Nephron (organoid): Measurements from ENCODE around the gene ZNF232.

Experiments used
- H3K27ac Mint-ChIP-seq, 3 experiments: 2 replicates each; pipeline ENCODE4 v1.8.0; 2020; ENCODE audit warnings: mixed read lengths in 3 of 3, mild to moderate bottlenecking in 2 of 3, moderate library complexity in 1 of 3
- H3K27me3 Mint-ChIP-seq: 2 replicates; pipeline ENCODE4 v1.8.0; 2021; ENCODE audit warnings: low read depth, mild to moderate bottlenecking, moderate library complexity, mixed read lengths
- H3K36me3 Mint-ChIP-seq: 2 replicates; pipeline ENCODE4 v1.8.0; 2020; ENCODE audit warnings: low read depth, mixed read lengths
- H3K4me1 Mint-ChIP-seq: 2 replicates; pipeline ENCODE4 v1.8.0; 2020; ENCODE audit warnings: mixed read lengths
- H3K4me3 Mint-ChIP-seq, 3 experiments: 2 replicates each; pipeline ENCODE4 v1.8.0; 2020; ENCODE audit warnings: mild to moderate bottlenecking in 3 of 3, mixed read lengths in 3 of 3, moderate library complexity in 2 of 3
- H3K9me3 Mint-ChIP-seq: 2 replicates; pipeline ENCODE4 v1.8.0; 2020; ENCODE audit warnings: mixed read lengths
- TF ChIP-seq, protein P1 (sequence below), 3 experiments: fragments of 200-600 bp; sonication (generic); IDR thresholded peaks; one replicate each; pipeline ENCODE4 v1.5.0; 2021; ENCODE audit warnings: antibody characterized with exemption in 3 of 3; ENCODE audit not compliant: unreplicated experiment in 3 of 3

The ZNF232 gene

DNA sequence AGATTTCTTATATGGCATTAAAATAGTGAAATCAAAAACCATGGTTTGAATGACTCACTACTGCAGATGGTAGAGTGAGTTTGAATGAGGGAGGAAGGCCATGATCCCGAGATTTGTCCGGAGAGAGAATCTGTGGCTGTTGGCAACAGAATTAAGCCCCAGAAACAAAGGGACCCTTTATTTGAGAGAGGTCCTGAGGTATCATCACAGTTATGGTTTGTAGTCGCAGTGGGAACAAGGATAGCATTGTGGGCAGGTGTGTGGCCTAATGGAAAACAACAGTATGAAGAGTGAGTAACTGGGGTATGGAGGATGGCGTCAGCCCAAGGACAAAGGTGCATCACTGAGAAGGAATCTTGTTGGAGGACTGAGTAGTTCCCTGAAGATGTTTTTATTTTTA, 42.0 kb downstream of the ZNF232 start:
- Mint-ChIP-seq H3K36me3 (no peaks in the 10 kb centered on the region), H3K27me3 (peaks cover 7% of the 10 kb centered on the region), H3K9me3 (no peaks in the 10 kb centered on the region), H3K27ac (no peak overlapping the region), H3K4me1 (no peaks in the 10 kb centered on the region), H3K4me3 (no peak overlapping the region)
- TF ChIP-seq, protein P1, sequence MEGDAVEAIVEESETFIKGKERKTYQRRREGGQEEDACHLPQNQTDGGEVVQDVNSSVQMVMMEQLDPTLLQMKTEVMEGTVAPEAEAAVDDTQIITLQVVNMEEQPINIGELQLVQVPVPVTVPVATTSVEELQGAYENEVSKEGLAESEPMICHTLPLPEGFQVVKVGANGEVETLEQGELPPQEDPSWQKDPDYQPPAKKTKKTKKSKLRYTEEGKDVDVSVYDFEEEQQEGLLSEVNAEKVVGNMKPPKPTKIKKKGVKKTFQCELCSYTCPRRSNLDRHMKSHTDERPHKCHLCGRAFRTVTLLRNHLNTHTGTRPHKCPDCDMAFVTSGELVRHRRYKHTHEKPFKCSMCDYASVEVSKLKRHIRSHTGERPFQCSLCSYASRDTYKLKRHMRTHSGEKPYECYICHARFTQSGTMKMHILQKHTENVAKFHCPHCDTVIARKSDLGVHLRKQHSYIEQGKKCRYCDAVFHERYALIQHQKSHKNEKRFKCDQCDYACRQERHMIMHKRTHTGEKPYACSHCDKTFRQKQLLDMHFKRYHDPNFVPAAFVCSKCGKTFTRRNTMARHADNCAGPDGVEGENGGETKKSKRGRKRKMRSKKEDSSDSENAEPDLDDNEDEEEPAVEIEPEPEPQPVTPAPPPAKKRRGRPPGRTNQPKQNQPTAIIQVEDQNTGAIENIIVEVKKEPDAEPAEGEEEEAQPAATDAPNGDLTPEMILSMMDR (IDR thresholded peaks at IDR 0.05; ENCODE audit: unreplicated experiment in 3 of 3): no peak

DNA sequence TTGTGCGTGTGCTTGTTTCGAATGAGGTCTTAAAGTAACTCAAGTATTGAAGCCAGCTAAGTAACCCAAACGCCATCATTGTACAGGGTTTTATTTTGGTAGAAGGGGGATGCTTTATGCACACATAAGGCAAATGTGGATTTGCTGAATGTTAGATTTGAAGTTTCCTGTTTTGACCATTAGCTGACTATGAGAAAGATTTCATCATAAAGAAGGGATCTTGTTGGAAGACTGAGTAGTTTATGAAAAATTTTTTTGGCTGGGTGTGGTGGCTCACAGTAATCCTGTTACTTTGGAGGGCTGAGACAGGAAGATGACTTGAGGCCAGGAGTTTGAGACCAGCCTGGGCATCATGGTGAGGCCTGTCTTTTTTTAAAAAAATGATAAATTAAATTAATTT, 43.4 kb downstream of the ZNF232 start:
- Mint-ChIP-seq H3K27ac (no peak overlapping the region), H3K36me3 (no peaks in the 10 kb centered on the region), H3K27me3 (peaks cover 4% of the 10 kb centered on the region), H3K4me3 (no peak overlapping the region), H3K4me1 (no peaks in the 10 kb centered on the region), H3K9me3 (no peaks in the 10 kb centered on the region)
- TF ChIP-seq, protein P1 (IDR thresholded peaks at IDR 0.05; ENCODE audit: unreplicated experiment in 3 of 3): no peak

DNA sequence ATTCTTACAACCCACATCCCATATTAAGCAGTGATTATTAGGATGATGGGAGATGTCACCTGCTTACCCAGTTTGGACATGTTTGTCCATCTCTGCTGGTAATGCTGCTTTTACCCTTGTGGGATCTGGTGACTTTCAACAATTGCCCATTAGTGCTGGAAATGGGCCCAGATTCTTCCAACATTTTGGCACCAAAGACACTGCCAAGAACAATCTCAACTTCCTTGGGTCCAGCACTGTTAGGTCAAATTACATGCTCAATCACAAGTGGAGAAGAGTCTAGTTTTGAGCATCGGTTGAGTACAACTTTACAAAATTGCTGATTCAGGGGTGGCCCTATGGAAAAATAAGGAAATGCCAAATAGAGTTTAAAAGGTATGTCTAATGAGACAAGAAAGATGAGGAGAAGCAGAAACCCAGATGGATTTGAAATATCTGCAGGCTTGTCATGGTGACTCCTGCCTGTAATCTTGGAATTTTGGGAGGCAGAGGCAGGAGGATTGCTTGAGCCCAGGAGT, 46.4 kb downstream of the ZNF232 start:
- TF ChIP-seq, protein P1 (IDR thresholded peaks at IDR 0.05; ENCODE audit: unreplicated experiment in 3 of 3): no peak
- Mint-ChIP-seq H3K4me3 (no peak overlapping the region), H3K4me1 (no peaks in the 10 kb centered on the region), H3K27ac (no peak overlapping the region), H3K36me3 (no peaks in the 10 kb centered on the region), H3K9me3 (no peaks in the 10 kb centered on the region), H3K27me3 (peaks cover 7% of the 10 kb centered on the region)
